Testis (tissue), 2 donors: ENCODE measurements around the gene ITSN2.

Experiments
- POLR2A ChIP-seq: fragments of 450-650 bp; IDR thresholded peaks from one replicate; pipeline ENCODE4 v1.6.1; 2017; ENCODE audit warnings: antibody characterized with exemption, mild to moderate bottlenecking, moderate library complexity
- TF ChIP-seq, protein P1 (sequence below), 3 experiments: fragments of 450-650 bp in 2 of 3; fragments of 200-600 bp in 1 of 3; sonication (generic) in 1 of 3; IDR thresholded peaks; one replicate each; pipeline ENCODE4 v1.5.1; 2016 to 2019; ENCODE audit warnings: antibody characterized with exemption in 3 of 3, mild to moderate bottlenecking in 2 of 3, moderate library complexity in 1 of 3

DNA sequence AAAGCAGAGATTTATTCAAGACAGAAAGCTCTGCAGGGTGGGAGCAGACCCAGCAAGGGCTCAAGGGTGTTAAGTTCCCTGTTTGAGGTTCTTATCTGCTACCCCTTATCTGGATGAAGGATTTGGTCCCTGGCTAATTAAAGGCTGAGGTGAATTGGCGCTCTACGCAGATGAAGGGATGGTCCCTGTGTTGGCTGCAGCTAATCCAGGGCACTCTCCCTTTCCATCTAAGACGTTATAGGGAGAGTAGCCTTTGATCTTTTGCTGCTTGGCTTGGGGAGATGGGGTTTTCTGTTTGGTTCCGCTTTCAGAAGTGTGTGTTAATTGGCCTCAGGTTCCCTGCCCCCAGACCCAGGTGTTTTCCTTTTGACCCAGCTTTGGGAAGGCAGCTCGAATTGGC lies 168.5 kb downstream of the ITSN2 start:
- TF ChIP-seq, protein P1, sequence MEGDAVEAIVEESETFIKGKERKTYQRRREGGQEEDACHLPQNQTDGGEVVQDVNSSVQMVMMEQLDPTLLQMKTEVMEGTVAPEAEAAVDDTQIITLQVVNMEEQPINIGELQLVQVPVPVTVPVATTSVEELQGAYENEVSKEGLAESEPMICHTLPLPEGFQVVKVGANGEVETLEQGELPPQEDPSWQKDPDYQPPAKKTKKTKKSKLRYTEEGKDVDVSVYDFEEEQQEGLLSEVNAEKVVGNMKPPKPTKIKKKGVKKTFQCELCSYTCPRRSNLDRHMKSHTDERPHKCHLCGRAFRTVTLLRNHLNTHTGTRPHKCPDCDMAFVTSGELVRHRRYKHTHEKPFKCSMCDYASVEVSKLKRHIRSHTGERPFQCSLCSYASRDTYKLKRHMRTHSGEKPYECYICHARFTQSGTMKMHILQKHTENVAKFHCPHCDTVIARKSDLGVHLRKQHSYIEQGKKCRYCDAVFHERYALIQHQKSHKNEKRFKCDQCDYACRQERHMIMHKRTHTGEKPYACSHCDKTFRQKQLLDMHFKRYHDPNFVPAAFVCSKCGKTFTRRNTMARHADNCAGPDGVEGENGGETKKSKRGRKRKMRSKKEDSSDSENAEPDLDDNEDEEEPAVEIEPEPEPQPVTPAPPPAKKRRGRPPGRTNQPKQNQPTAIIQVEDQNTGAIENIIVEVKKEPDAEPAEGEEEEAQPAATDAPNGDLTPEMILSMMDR (IDR thresholded peaks at IDR 0.05): no peak
- no peak for TF ChIP-seq POLR2A
